SH-SY5Y (cell line): Measurements from ENCODE around the gene SHISA6.

Experiments used
- GATA2 ChIP-seq: IDR thresholded peaks from 2 replicates; pipeline ENCODE4 v1.6.1; 2011; ENCODE audit warnings: mild to moderate bottlenecking, low read depth, low read length
- GATA3 ChIP-seq: IDR thresholded peaks from 2 replicates; pipeline ENCODE4 v1.6.1; 2011; ENCODE audit warnings: low read depth, mild to moderate bottlenecking, low read length, moderate library complexity

GRCh38 chr17:11583306-11583992 lies 342.4 kb downstream of the SHISA6 start:
- TF ChIP-seq GATA2: no peak
- TF ChIP-seq GATA3: no peak
